Fibroblast of villous mesenchyme (primary cell): ENCODE data around the gene PTGES2. TPM values are rescaled to one million over a fixed set of nuclear protein-coding genes. Genes with fewer than 3 reads are reported as not detected.
A peak's percentile ranks its signal among the peaks of the same experiment; 100 is the strongest.

Experiments used
- DNase-seq: peaks from one replicate; pipeline ENCODE4 v3.0.0-alpha.2; 2010; ENCODE audit warnings: low read depth
- H3K4me3 ChIP-seq: 2 replicates; pipeline ENCODE4 v1.5.1; 2011; ENCODE audit warnings: low read depth, mild to moderate bottlenecking, low read length
- CTCF ChIP-seq: IDR thresholded peaks from 2 replicates; pipeline ENCODE4 v1.5.1; 2012; ENCODE audit warnings: low read depth, mild to moderate bottlenecking, low read length; ENCODE audit not compliant: insufficient read depth
- total RNA-seq: library from RNA; depleted of rRNA; stranded (reverse); fragments of >200 nt; gene quantifications from 2 replicates; pipeline ENCODE4 v1.2.3, GENCODE V29; 2012

PTGES2 gene
- total RNA-seq, 1 donor, result 43.6 TPM

GRCh38 chr9:128153060-128153946 lies 25.8 kb upstream of the PTGES2 start:
- TF ChIP-seq CTCF, result no peak
- DNase-seq, result no peak
- no peak overlapping the region for H3K4me3 ChIP-seq

DNA sequence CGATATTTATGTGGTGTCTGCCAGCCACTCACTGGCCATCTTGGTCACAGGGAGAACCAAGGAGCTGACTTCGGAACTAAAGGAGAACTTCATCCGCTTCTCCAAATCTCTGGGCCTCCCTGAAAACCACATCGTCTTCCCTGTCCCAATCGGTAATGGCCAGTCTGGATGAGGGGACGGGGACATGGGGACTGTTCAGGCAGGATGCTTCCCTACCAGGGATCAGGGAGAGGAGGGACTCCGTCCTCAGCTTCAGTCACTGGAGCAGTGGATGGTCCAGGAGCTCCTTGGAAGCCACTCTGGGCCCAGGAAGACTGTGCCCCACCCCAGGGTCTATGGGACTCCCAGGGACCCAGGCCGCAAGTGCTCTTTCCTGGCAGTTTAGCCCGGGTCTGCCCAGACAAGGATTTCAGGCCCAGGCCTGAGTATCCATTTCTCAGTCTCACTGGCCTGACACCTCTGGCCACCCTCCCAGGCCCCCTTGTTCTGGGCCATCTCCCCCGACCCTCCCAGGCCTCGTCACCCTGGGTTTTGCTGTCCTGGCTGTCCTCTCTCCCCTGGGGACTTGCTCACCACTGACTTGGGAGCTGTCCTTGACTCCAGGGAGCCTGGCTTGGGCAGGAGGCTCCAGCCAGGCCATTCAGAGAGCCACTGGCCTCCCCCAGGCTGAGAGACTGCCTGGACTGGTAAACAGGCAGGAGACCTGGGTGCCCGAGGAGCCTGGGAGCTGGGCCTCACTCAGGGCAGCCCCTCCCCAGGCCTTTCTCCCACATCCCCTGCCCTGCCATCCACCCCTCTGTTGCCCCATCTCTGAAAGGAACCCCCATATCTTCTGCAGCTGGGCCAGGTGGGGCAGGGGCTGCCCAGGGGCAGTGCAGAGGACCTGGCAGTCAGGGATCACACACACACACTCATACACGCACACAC lies 24.9 kb upstream of the PTGES2 start:
- H3K4me3 ChIP-seq, result no peak overlapping the region
- no peak for TF ChIP-seq CTCF
- no peak for DNase-seq

DNA sequence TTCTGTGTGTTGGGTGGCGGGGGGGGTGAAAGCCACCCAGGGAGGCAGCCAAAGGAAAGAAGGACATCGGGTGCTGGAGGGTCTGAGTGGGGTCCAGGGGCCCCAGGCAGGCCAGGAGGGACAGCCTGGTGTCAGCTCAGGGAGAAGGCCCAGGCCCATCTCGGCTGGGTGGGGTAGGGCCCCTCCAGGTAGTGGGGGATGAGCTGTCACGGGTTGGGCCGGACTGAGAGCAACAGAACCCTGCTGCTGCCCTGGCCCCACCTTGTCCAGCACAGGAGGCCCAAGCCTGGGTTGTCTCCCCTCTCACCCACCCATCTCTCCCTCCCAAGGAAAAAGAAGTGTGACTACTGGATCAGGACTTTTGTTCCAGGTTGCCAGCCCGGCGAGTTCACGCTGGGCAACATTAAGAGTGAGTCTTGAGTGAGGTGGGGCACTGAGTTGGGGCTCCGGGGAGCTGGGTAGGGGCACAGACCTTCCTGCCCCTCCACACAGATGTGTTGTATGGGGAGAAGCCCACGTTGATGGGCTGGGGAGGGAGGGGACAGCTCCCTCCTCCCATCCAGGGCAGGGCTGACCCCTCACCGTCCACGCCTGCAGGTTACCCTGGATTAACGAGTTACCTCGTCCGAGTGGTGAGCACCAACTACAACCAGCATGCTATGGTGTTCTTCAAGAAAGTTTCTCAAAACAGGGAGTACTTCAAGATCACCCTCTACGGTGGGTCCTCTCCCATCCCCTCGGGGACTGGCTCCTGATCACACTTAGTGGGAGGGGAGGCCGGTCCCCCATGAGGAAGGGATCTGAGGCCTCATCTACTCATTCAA lies 24.0 kb upstream of the PTGES2 start:
- DNase-seq, result no peak
- TF ChIP-seq CTCF, result no peak
- H3K4me3 ChIP-seq, result no peak overlapping the region

- H3K4me3 ChIP-seq, result no peak overlapping the region
- no peak for DNase-seq
- TF ChIP-seq CTCF, result peak; percentile 36
These were observed 23.2 kb upstream of the PTGES2 start for GRCh38 chr9:128150594-128151308.

DNA sequence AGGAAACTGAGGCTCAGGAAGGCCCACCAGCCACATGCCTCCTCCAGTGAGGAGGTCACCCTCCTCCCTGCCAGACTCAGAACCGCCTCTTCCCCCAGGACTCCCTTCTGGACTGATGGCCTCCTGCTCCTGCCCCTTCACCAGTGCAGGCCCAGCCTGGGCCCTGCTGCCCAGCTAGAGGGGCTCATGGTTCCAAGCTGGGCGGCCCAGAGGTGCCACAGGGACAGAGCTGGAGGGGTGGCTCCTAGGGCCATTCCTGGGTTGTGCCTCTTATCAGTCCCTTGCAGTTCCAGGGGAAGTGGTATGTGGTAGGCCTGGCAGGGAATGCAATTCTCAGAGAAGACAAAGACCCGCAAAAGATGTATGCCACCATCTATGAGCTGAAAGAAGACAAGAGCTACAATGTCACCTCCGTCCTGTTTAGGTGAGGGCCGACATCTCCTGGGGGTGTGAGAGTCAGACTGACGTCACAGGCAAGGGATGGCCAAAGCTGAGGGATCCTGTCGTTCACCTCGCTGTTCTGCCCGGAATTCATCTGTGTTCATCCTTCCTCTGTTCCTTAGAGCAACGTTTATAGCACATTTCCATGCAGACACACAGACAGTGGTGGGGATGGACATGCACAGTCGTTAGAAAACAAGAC lies 22.5 kb upstream of the PTGES2 start:
- H3K4me3 ChIP-seq, result no peak overlapping the region
- no peak for TF ChIP-seq CTCF
- no peak for DNase-seq
